Neuronal stem cell (in vitro differentiated cells): ENCODE measurements around the gene ADCY9.

ENCODE experiments used
- DNase-seq: peaks from one replicate; pipeline ENCODE4 v3.0.0-alpha.2; 2013; ENCODE audit warnings: low spot score
- H2AFZ ChIP-seq: one replicate; pipeline ENCODE4 v1.6.1; 2013; ENCODE audit warnings: mild to moderate bottlenecking, low read length, inconsistent platforms
- H2AK5ac ChIP-seq: 2 replicates; pipeline ENCODE4 v1.6.1; 2013; ENCODE audit warnings: low read depth, mild to moderate bottlenecking, inconsistent platforms, low read length, moderate library complexity, mixed read lengths
- H2BK120ac ChIP-seq: 2 replicates; pipeline ENCODE4 v1.6.1; 2013; ENCODE audit warnings: low read depth, mild to moderate bottlenecking, inconsistent platforms, low read length, moderate library complexity, mixed read lengths
- H2BK12ac ChIP-seq: one replicate; pipeline ENCODE4 v1.6.1; 2013; ENCODE audit warnings: low read length, inconsistent platforms
- H2BK15ac ChIP-seq: 2 replicates; pipeline ENCODE4 v1.6.1; 2013; ENCODE audit warnings: mild to moderate bottlenecking, low read length, inconsistent platforms, mixed read lengths
- H2BK5ac ChIP-seq: one replicate; pipeline ENCODE4 v1.6.1; 2013; ENCODE audit warnings: inconsistent platforms, mild to moderate bottlenecking, low read length, moderate library complexity
- H3K14ac ChIP-seq: one replicate; pipeline ENCODE4 v1.6.1; 2013; ENCODE audit warnings: low read length, inconsistent platforms
- H3K18ac ChIP-seq: 2 replicates; pipeline ENCODE4 v1.6.1; 2013; ENCODE audit warnings: low read length, inconsistent platforms
- H3K23ac ChIP-seq: 2 replicates; pipeline ENCODE4 v1.6.1; 2013; ENCODE audit warnings: low read depth, mild to moderate bottlenecking, mixed read lengths, low read length, inconsistent platforms; ENCODE audit not compliant: poor library complexity
- H3K27ac ChIP-seq: replicated peaks from 3 replicates; pipeline ENCODE4 v1.5.1; 2013; ENCODE audit warnings: low read length, inconsistent platforms
- H3K27me3 ChIP-seq, 3 experiments: 2 replicates each; pipeline ENCODE4 v1.6.1; 2013; ENCODE audit warnings: low read length in 3 of 3, mild to moderate bottlenecking in 2 of 3, inconsistent platforms in 1 of 3, low read depth in 1 of 3, mixed read lengths in 1 of 3, moderate library complexity in 1 of 3; ENCODE audit not compliant: control insufficient read depth in 3 of 3, insufficient read depth in 3 of 3
- H3K36me3 ChIP-seq, 2 donors: replicated peaks in 1 of 2; 2 replicates each; pipeline ENCODE4 v1.6.1; 2013; ENCODE audit warnings: low read length in 2 of 2; ENCODE audit not compliant: control insufficient read depth in 2 of 2, insufficient read depth in 2 of 2
- H3K4ac ChIP-seq: 2 replicates; pipeline ENCODE4 v1.6.1; 2013; ENCODE audit warnings: inconsistent platforms, mild to moderate bottlenecking, low read length, moderate library complexity
- H3K4me1 ChIP-seq, 2 donors: 1 replicate in 1 of 2; 2 replicates in 1 of 2; pipeline ENCODE4 v1.6.1; 2013; ENCODE audit warnings: low read length in 2 of 2, low read depth in 1 of 2; ENCODE audit not compliant: control insufficient read depth in 2 of 2, insufficient read depth in 1 of 2
- H3K4me2 ChIP-seq: one replicate; pipeline ENCODE4 v1.6.1; 2013; ENCODE audit warnings: mild to moderate bottlenecking, low read length, inconsistent platforms; ENCODE audit not compliant: insufficient read depth, poor library complexity, severe bottlenecking
- H3K4me3 ChIP-seq, 2 donors: 2 replicates each; pipeline ENCODE4 v1.5.1; 2013; ENCODE audit warnings: low read length in 2 of 2, mild to moderate bottlenecking in 2 of 2, inconsistent platforms in 1 of 2, moderate library complexity in 1 of 2
- H3K79me1 ChIP-seq: one replicate; pipeline ENCODE4 v1.6.1; 2013; ENCODE audit warnings: low read depth, mild to moderate bottlenecking, inconsistent platforms, low read length, moderate library complexity
- H3K9ac ChIP-seq: one replicate; pipeline ENCODE4 v1.6.1; 2013; ENCODE audit warnings: mild to moderate bottlenecking, low read depth, low read length, inconsistent platforms; ENCODE audit not compliant: poor library complexity
- H3K9me3 ChIP-seq, 2 donors: replicated peaks in 1 of 2; 2 replicates each; pipeline versions ENCODE3 to v1.6.1; 2013; ENCODE audit warnings: low read length in 2 of 2, mild to moderate bottlenecking in 2 of 2, inconsistent platforms in 1 of 2, low read depth in 1 of 2, mixed read lengths in 1 of 2, moderate library complexity in 1 of 2; ENCODE audit not compliant: control insufficient read depth in 2 of 2, insufficient read depth in 1 of 2
- H4K8ac ChIP-seq: one replicate; pipeline ENCODE4 v1.6.1; 2013; ENCODE audit warnings: low read depth, mild to moderate bottlenecking, inconsistent platforms, low read length, moderate library complexity
- H4K91ac ChIP-seq: one replicate; pipeline ENCODE4 v1.6.1; 2013; ENCODE audit warnings: low read length, low read depth, mild to moderate bottlenecking, inconsistent platforms; ENCODE audit not compliant: poor library complexity
- WGBS, 2 donors: extraction: QIAGEN DNeasy Blood & Tissue Kit; methylation state at CpG; one replicate each; pipeline ENCODE4 v1.1.7; 2013; ENCODE audit warnings: missing lambda C conversion rate in 2 of 2, mixed read lengths in 1 of 2; ENCODE audit not compliant: insufficient read length in 2 of 2, insufficient replicate concordance in 1 of 2; ENCODE audit errors: extremely low coverage in 2 of 2; 5-methylcytosine and 5-hydroxymethylcytosine counted together

The ADCY9 gene

DNA sequence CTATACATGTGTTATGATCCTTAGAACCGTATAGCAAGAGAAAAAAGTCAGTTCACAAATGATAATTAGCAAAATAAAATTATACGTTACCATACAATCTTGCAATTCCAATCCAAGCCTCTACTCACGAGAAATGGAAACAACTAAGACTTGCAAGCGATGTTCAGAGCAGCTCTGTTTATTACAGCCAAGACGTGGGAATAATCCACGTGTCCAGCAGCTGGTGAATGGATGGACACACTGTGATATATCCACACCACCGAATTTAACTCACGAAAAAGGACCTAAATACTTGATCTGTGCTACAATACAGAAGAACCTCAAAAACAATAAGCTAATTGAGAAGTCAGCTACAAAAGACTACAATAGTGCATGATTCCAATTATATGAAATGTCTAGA, 88.1 kb downstream of the ADCY9 start:
- no peak overlapping the region for H3K9ac ChIP-seq
- no peak overlapping the region for H3K4me2 ChIP-seq
- H4K8ac ChIP-seq = no peak overlapping the region
- H2BK15ac ChIP-seq = no peak overlapping the region
- H3K27ac ChIP-seq = no peak overlapping the region
- H3K18ac ChIP-seq = no peak overlapping the region
- H2AFZ ChIP-seq = no peak overlapping the region
- H3K4ac ChIP-seq = no peak overlapping the region
- H2BK120ac ChIP-seq = no peak overlapping the region
- no peaks in the 10 kb centered on the region for H3K4me1 ChIP-seq
- no peaks in the 10 kb centered on the region for H3K36me3 ChIP-seq
- H4K91ac ChIP-seq = no peak overlapping the region
- H3K27me3 ChIP-seq = no peaks in the 10 kb centered on the region
- no peak overlapping the region for H2BK5ac ChIP-seq
- H3K9me3 ChIP-seq = peaks cover 2 to 6% of the 10 kb centered on the region in 2 donors
- H2BK12ac ChIP-seq = no peak overlapping the region
- H2AK5ac ChIP-seq = no peak overlapping the region
- no peak overlapping the region for H3K23ac ChIP-seq
- WGBS, 2 donors = no CpG with 5 or more reads among the region's 8 CpGs
- DNase-seq = no peak
- H3K4me3 ChIP-seq = no peak overlapping the region
- no peak overlapping the region for H3K14ac ChIP-seq
- H3K79me1 ChIP-seq = no peaks in the 10 kb centered on the region

DNA sequence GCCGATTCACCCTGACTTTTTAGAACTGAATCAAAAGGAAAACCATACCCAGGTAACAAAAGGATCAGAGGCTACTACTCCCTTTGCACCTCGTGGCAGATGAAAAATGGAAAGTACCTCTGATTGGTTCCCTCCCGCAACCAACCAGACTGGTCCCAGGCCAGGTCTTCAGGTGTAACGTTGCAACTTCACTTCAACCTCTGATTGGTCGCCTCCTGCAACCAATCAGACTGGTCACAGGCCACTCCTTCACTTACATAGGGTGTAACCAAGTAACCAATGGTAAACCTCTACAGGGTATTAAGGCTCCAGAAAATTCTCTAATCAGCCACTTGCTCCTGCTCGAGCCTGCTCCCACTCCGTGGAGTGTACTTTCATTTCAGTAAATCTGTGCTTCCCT, 89.4 kb downstream of the ADCY9 start:
- Histone ChIP-seq H3K14ac (no peak overlapping the region), H2BK15ac (no peak overlapping the region), H3K9ac (no peak overlapping the region), H3K27me3 (no peaks in the 10 kb centered on the region), H3K4me3 (no peak overlapping the region), H4K8ac (peak overlapping the region; percentile 68), H3K9me3 (peaks cover 2 to 6% of the 10 kb centered on the region in 2 donors), H3K18ac (no peak overlapping the region), H3K36me3 (no peaks in the 10 kb centered on the region), H2BK12ac (no peak overlapping the region), H3K27ac (no peak overlapping the region), H3K79me1 (no peaks in the 10 kb centered on the region), H2AK5ac (no peak overlapping the region), H2BK120ac (no peak overlapping the region), H3K4me2 (no peak overlapping the region), H4K91ac (no peak overlapping the region), H3K4me1 (no peaks in the 10 kb centered on the region), H3K23ac (no peak overlapping the region), H2BK5ac (no peak overlapping the region), H2AFZ (no peak overlapping the region), H3K4ac (no peak overlapping the region)
- DNase-seq = no peak
- WGBS, 2 donors = no CpG with 5 or more reads among the region's 7 CpGs

DNA sequence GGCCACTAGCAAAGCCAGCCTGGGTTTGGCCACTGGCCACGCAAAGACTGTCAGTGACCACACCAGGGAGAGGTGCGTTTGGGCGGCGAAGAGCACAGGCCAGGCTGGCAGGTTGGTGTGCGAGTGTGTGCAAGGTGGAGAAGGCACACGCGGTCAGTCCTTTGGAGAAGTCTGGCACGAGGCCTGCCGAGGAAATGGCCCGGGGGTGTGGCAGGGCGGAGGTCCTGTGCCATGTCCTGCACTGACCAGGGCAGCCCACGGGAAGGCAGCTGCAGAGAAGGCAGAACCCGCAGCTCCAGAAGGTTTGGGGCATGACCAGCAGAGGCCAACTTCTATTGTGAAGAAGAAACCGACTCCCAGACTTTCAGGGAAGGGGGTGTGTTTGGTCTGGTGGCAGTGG, 90.8 kb downstream of the ADCY9 start:
- Histone ChIP-seq H2BK120ac (no peak overlapping the region), H3K36me3 (no peaks in the 10 kb centered on the region), H4K8ac (no peak overlapping the region), H2AK5ac (peak overlapping the region; percentile 68), H3K14ac (peak overlapping the region; percentile 56), H3K18ac (peak overlapping the region; percentile 85), H4K91ac (no peak overlapping the region), H2BK15ac (no peak overlapping the region), H3K23ac (peak overlapping the region; percentile 73), H3K27ac (no peak overlapping the region), H2BK12ac (no peak overlapping the region), H3K4me2 (no peak overlapping the region), H3K9me3 (peaks cover 2 to 6% of the 10 kb centered on the region in 2 donors), H3K9ac (peak overlapping the region; percentile 50), H2AFZ (no peak overlapping the region), H3K79me1 (no peaks in the 10 kb centered on the region), H3K4ac (no peak overlapping the region), H3K27me3 (no peaks in the 10 kb centered on the region), H3K4me1 (no peaks in the 10 kb centered on the region), H2BK5ac (peak overlapping the region; percentile 22), H3K4me3 (no peak overlapping the region)
- WGBS, 2 donors = no CpG with 5 or more reads among the region's 14 CpGs
- DNase-seq = no peak

DNA sequence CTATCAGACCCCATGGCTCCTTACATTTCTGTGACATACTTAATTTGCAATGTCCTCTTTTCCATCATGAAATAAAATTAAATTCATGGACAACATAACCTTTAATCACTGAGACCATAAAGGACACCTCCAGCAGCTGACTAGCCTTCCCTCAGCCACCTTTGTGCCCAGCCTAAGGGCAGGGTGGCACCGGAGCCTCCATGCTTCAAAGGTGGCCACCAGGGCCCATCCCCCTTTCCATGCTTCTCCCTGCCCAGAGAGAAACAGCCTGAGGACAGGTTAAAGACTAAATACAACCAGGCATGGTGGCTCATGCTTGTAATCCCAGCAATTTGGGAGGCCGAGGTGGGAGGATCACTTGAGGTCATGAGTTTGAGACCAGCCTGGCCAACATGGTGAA, 94.3 kb downstream of the ADCY9 start:
- Histone ChIP-seq H3K27ac (no peak overlapping the region), H3K4me2 (no peak overlapping the region), H4K8ac (no peak overlapping the region), H3K79me1 (no peaks in the 10 kb centered on the region), H3K9ac (no peak overlapping the region), H2AFZ (no peak overlapping the region), H2BK15ac (no peak overlapping the region), H3K18ac (no peak overlapping the region), H2BK120ac (no peak overlapping the region), H2BK5ac (no peak overlapping the region), H3K23ac (no peak overlapping the region), H3K9me3 (peaks cover 2 to 3% of the 10 kb centered on the region in 2 donors), H2AK5ac (no peak overlapping the region), H2BK12ac (no peak overlapping the region), H3K4ac (no peak overlapping the region), H3K4me1 (no peaks in the 10 kb centered on the region), H4K91ac (no peak overlapping the region), H3K27me3 (no peaks in the 10 kb centered on the region), H3K36me3 (no peaks in the 10 kb centered on the region), H3K4me3 (no peak overlapping the region), H3K14ac (no peak overlapping the region)
- no peak for DNase-seq
- no CpG with 5 or more reads among the region's 2 CpGs for WGBS, 2 donors
